ENCODE data around the gene NUBPL.

GRCh38 chr14:31668348-31668747 lies 107.1 kb downstream of the NUBPL start:
- TF ChIP-seq POLR2AphosphoS5 (IDR thresholded peaks at IDR 0.05), result no peak
- TF ChIP-seq CTCF (IDR thresholded peaks at IDR 0.05), result no peak
- TF ChIP-seq EP300 (IDR thresholded peaks at IDR 0.05), result no peak

Data from suprapubic skin (tissue), 4 donors.